ENCODE measurements around the gene THRA.
A peak's percentile ranks its signal among the peaks of the same experiment; 100 is the strongest.

THRA gene

GRCh38 chr17:40064971-40065768 lies 2.4 kb downstream of the THRA start:
- no peak for DNase-seq (ENCODE audit: low read depth in 2 of 3, low spot score in 1 of 3)

- no peak for DNase-seq (ENCODE audit: low read depth in 2 of 3, low spot score in 1 of 3)
Measured at GRCh38 chr17:40065769-40066510, 3.2 kb downstream of the THRA start.

GRCh38 chr17:40067710-40068109 lies 4.9 kb downstream of the THRA start:
- no peak for DNase-seq (ENCODE audit: low read depth in 2 of 3, low spot score in 1 of 3)

- no peak for DNase-seq (ENCODE audit: low read depth in 2 of 3, low spot score in 1 of 3)
Measured at GRCh38 chr17:40068129-40068581, 5.4 kb downstream of the THRA start.

GRCh38 chr17:40068584-40068916 lies 5.8 kb downstream of the THRA start:
- DNase-seq (ENCODE audit: low read depth in 2 of 3, low spot score in 1 of 3) = no peak

- peak; percentile 64 to 78 (median 71) for DNase-seq (ENCODE audit: low read depth in 2 of 3, low spot score in 1 of 3)
Measured at GRCh38 chr17:40068917-40069750, 6.4 kb downstream of the THRA start.

GRCh38 chr17:40069751-40070708 lies 7.3 kb downstream of the THRA start:
- DNase-seq (ENCODE audit: low read depth in 2 of 3, low spot score in 1 of 3) = peak in 1 of 3 donors; percentile 41

- no peak for DNase-seq (ENCODE audit: low read depth in 2 of 3, low spot score in 1 of 3)
Measured at GRCh38 chr17:40070709-40071312, 8.0 kb downstream of the THRA start.

- DNase-seq (ENCODE audit: low read depth in 2 of 3, low spot score in 1 of 3) = no peak
Measured at GRCh38 chr17:40071313-40072039, 8.7 kb downstream of the THRA start.

- no peak for DNase-seq (ENCODE audit: low read depth in 2 of 3, low spot score in 1 of 3)
Measured at GRCh38 chr17:40072040-40072734, 9.4 kb downstream of the THRA start.

GRCh38 chr17:40072735-40073346 lies 10.1 kb downstream of the THRA start:
- DNase-seq (ENCODE audit: low read depth in 2 of 3, low spot score in 1 of 3) = no peak

GRCh38 chr17:40073454-40074174 lies 10.8 kb downstream of the THRA start:
- no peak for DNase-seq (ENCODE audit: low read depth in 2 of 3, low spot score in 1 of 3)

GRCh38 chr17:40074175-40074512 lies 11.4 kb downstream of the THRA start:
- no peak for DNase-seq (ENCODE audit: low read depth in 2 of 3, low spot score in 1 of 3)

GRCh38 chr17:40074871-40075200 lies 12.1 kb downstream of the THRA start:
- DNase-seq (ENCODE audit: low read depth in 2 of 3, low spot score in 1 of 3) = no peak

GRCh38 chr17:40075201-40075941 lies 12.6 kb downstream of the THRA start:
- peak; percentile 49 to 79 (median 55) for DNase-seq (ENCODE audit: low read depth in 2 of 3, low spot score in 1 of 3)

- no peak for DNase-seq (ENCODE audit: low read depth in 2 of 3, low spot score in 1 of 3)
Measured at GRCh38 chr17:40075942-40076498, 13.3 kb downstream of the THRA start.

GRCh38 chr17:40076591-40076990 lies 13.8 kb downstream of the THRA start:
- no peak for DNase-seq (ENCODE audit: low read depth in 2 of 3, low spot score in 1 of 3)

All from stimulated activated CD4-positive, alpha-beta T cell treated with anti-CD3 and anti-CD28 coated beads, Interleukin-12 subunit alpha, Interleukin-12 subunit beta, amount 100 ng/mL, for 48 hours (primary cell).